Left lobe of liver (tissue), 2 donors: ENCODE results near the gene SMIM1. TPM values are rescaled to one million over a fixed set of nuclear protein-coding genes. Genes with fewer than 3 reads are reported as not detected.

Source experiments
- ATAC-seq: fragments of 200-7000 bp; cut with Tn5 transposase; one replicate; pipeline ENCODE4 v1.9.1; 2020; ENCODE audit warnings: mild to moderate bottlenecking, moderate library complexity
- DNase-seq: peaks from one replicate; pipeline ENCODE4 v3.0.0-alpha.2; 2020; ENCODE audit warnings: low spot score
- total RNA-seq: library from RNA; stranded (reverse); gene quantifications from one replicate; pipeline ENCODE4 v1.2.1, GENCODE V29; 2021
- donor health status: DM: no; HTN: no; CAD: no; lungs with moderate emphysema.
- donor health status: DM: no; HTN: yes; CAD: no.

SMIM1 gene
- total RNA-seq, 1 donor from 2014 or later, result 4.9 TPM

DNA sequence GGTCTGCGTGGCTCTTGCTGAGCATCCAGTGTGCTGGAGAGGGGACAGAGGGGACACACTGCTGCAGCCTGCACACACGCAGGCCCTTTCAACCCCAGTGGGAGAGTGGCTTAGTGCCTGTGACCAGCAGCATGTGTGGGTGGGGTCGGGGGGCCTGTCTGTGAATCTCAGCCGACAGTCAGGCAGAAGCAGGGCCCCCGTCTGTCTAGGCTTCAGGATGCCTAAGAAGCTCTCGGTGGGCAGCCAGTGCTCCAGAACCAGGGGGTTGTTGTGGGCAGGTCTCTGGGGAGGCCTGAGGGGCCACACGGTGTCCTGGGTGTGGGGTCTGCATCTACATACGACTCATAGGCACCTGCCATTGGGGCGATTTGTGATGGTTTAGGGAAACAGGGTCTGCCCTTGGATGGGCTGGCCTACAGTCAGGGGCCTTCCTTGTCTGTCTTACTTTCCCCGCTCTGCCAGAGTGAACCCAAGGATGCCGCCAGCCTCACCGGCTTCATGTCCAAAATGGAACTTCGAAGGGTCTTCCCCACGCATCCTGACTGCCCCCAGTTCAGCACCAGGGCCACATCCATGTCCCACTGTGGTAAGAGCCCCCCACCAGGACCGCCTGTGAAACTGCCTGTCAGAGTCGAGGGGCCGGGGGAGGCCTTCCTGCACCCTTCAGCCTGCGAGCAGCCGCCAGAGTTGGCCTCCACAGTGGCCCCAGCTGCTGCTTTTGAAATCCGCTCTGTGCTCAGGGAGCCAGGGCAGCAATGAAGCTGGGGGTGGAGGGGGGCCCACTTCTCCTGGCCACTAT lies 18.7 kb upstream of the SMIM1 start:
- DNase-seq, result no peak
- ATAC-seq, result no peak

GRCh38 chr1:3756394-3756793 lies 16.2 kb upstream of the SMIM1 start:
- ATAC-seq, result no peak
- DNase-seq, result no peak

- DNase-seq (no peak), ATAC-seq (no peak)
These were observed 13.4 kb upstream of the SMIM1 start for GRCh38 chr1:3759164-3759563.

- ATAC-seq, result no peak
These were observed 12.8 kb upstream of the SMIM1 start for GRCh38 chr1:3759796-3760195.

DNA sequence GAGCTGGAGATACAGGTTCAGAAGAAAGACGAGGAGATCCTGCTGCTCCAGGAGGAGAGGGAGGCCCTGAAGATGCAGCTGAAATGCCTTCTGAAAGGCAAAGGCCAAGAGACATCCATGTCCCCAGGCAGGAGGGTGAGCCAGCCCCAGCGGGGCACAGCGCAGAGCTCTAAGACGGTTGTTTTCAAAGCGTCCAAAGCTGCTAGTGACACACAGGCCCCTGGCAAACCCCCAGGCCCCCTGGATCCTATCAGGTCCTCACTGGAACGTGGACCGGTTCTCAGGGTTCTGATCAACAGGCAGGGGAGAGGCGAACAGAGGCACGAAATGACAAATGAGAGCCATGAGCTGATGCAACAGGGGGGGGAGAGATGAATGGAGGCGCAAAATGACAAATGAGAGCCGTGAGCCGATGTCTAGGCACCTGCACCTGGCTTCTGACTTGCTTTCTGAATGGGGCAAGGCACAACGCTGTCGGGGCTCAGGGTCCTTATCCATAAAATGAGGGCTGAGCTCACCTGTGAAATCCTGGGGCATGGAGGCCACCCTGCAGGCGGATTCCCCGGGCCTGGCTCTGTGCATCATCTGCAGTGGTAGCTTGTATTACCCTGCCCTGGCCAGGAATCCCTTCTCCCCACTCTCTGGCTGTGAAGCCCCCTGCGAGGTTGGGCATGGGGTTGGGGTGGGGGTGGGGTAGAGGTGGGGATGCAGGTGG lies 11.1 kb upstream of the SMIM1 start:
- no peak for ATAC-seq
- DNase-seq, result no peak

More at GRCh38 chr1:3759796-3760195, 12.8 kb upstream of the SMIM1 start:
- no peak for DNase-seq

DNA sequence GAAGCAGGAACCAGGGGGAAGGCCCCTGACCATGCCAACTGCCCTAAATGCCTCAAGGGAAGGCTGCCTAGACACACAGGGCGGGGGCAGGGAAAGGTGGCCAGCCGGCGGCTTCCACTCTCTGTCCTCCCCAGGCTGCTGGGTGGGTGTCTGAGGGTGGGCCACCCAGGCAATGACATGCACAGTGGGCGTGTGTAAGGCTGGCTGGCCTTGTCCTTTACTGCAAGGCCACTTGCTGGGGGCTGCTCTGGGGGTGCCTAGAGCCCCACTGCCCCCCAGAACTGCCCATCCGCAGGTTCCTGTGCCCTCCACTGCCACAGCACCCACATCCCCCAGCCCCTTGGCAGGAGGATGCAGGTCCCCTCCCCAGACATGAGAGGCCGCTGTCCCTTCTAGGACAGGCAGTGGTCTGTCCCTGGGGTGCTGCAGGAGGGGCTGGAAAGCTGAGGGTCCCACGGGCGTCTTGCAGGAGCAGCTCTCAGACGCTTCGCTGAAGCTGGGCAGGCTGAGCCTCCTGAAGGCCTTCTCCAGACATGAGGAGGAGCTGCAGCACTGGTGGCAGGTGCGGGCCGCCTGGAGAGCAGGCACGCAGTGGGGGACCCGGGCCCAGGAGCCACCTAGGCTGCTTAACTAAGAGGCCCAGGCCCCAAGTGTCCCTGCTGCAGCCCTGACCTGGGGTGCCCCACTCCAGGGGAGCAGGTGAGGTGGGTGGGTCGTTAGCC lies 10.2 kb upstream of the SMIM1 start:
- DNase-seq (no peak), ATAC-seq (no peak)

- DNase-seq, result no peak
These were observed 9.7 kb upstream of the SMIM1 start for GRCh38 chr1:3762873-3763228.

GRCh38 chr1:3763351-3764125 lies 9.0 kb upstream of the SMIM1 start:
- DNase-seq, result no peak
- ATAC-seq, result no peak

More at GRCh38 chr1:3762873-3763228, 9.7 kb upstream of the SMIM1 start:
- ATAC-seq, result no peak

GRCh38 chr1:3767328-3767925 lies 5.1 kb upstream of the SMIM1 start:
- DNase-seq (no peak), ATAC-seq (no peak)

GRCh38 chr1:3768811-3769390 lies 3.6 kb upstream of the SMIM1 start:
- DNase-seq, result no peak
- ATAC-seq, result no peak

- no peak for ATAC-seq
- no peak for DNase-seq
These were observed 2.3 kb upstream of the SMIM1 start for GRCh38 chr1:3770047-3770765.

DNA sequence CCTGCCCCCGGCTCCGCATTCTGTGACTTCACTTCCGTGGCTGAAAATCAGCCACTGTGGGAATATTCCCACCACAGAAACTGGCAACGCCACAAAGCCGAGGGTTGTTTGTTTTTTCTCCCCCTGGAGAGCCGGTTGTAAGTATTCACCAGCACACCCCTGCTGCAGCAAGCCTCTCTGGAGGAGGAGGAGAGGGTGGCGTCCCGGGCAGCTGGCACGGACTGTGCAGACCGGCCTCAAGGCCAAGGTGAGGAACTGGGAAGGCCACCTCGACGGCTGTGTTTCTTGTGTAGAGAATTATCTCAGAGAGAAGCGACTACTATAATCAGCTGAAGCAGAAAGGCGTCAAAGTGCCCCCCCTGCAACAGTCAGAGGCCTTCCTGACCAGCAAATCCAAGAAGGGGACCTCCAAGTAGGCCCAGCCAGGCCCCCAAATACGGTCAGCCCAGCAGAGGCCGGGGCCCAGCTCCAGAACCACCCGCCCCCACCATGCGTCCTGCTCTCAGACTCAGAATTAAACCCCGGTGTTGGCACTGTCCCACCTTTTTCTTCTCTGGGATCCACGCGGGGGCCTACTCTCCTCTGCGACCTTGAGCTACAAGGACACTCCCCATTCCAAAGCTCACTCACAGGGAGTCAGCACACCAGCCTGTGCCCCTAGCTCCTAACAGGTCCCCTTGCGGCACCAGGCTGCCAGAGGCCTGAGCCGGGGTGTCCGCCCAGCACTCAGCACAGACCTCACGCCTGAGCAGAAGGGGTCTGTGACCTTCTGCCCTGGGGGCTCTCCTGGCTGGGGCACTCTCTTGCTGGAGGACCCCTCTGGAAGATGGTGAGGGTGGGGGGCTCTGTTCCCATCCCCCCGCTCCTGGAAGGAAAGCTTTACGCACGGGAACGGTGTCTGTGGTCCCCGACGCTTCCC lies 1.2 kb upstream of the SMIM1 start:
- no peak for DNase-seq
- ATAC-seq, result no peak

GRCh38 chr1:3772027-3772714 lies 378 bp upstream of the SMIM1 start:
- DNase-seq (peak; percentile 92), ATAC-seq (peak; percentile 80)

GRCh38 chr1:3773572-3774275 lies 1.2 kb downstream of the SMIM1 start:
- no peak for DNase-seq
- no peak for ATAC-seq

GRCh38 chr1:3774276-3774945 lies 1.9 kb downstream of the SMIM1 start:
- ATAC-seq, result no peak
- DNase-seq, result no peak

DNA sequence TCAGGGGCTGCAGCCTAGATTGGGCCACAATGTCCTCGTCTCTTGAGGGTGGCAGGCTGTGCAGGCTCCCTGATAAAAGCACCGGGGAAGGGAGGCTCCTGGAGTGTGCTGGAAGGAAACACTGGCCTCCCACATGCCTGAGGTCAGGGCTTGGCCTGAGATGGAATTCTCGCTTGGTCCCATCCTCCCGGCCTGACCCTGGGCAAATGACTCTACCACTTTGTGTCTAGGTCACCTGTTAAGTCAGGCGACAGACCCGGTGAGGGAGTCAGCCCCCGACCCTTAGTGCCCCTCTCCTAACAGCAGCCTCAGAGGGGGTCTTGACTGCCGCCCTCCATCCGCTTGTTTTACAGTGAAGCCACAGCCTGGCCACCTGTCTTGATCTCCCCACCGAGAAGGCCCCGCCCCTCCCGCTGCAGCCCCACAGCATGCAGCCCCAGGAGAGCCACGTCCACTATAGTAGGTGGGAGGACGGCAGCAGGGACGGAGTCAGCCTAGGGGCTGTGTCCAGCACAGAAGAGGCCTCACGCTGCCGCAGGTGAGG lies 2.5 kb downstream of the SMIM1 start:
- ATAC-seq (no peak), DNase-seq (peak; percentile 50)
